Gastrocnemius medialis (tissue), 4 donors: ENCODE measurements around the gene TMCO4. TPM values are rescaled to one million over a fixed set of nuclear protein-coding genes. Genes with fewer than 3 reads are reported as not detected.

Experiments used
- ATAC-seq, 2 donors: fragments of 150-250 bp; one replicate each; pipeline ENCODE4 v1.9.1; 2016
- DNase-seq, 2 donors: peaks; one replicate each; pipeline ENCODE4 v3.0.0-alpha.2; 2019
- H3K27ac ChIP-seq, 4 donors: fragments of 200-600 bp; sonication (generic); 1 replicate in 1 of 4; 2 replicates in 3 of 4; pipeline ENCODE4 v1.5.1; 2016 to 2018; ENCODE audit warnings: mild to moderate bottlenecking in 2 of 4, moderate library complexity in 1 of 4
- H3K27me3 ChIP-seq, 3 donors: fragments of 200-600 bp; sonication (generic) in 2 of 3; 1 replicate in 1 of 3; 2 replicates in 2 of 3; pipeline versions ENCODE4 v1.5.1 to v1.6.0; 2016 to 2019; ENCODE audit warnings: mild to moderate bottlenecking in 1 of 3, moderate library complexity in 1 of 3
- H3K36me3 ChIP-seq, 2 donors: fragments of 200-600 bp; sonication (generic) in 1 of 2; one replicate each; pipeline ENCODE4 v1.5.1; 2017 to 2018
- H3K4me1 ChIP-seq, 2 donors: fragments of 200-600 bp; sonication (generic) in 1 of 2; one replicate each; pipeline ENCODE4 v1.5.1; 2016 to 2017; ENCODE audit warnings: mild to moderate bottlenecking in 2 of 2
- H3K4me3 ChIP-seq, 4 donors: fragments of 200-600 bp; sonication (generic) in 3 of 4; 1 replicate in 1 of 4; 2 replicates in 3 of 4; pipeline ENCODE4 v1.5.1; 2016 to 2019; ENCODE audit warnings: mild to moderate bottlenecking in 2 of 4
- H3K9me3 ChIP-seq, 3 donors: fragments of 200-600 bp; sonication (generic) in 2 of 3; 1 replicate in 1 of 3; 2 replicates in 2 of 3; pipeline ENCODE4 v1.5.1; 2016 to 2019
- CTCF ChIP-seq, 5 experiments: fragments of 450-650 bp in 3 of 5; fragments of 200-600 bp in 2 of 5; sonication (generic) in 2 of 5; IDR thresholded peaks in 4 of 5; conservative IDR thresholded peaks in 1 of 5; 1 replicate in 4 of 5; 2 replicates in 1 of 5; pipeline ENCODE4 v1.5.1; 2016 to 2019; ENCODE audit warnings: antibody characterized with exemption in 5 of 5, mild to moderate bottlenecking in 3 of 5, moderate library complexity in 3 of 5
- POLR2A ChIP-seq, 2 donors: fragments of 450-650 bp; IDR thresholded peaks; one replicate each; pipeline ENCODE4 v1.6.1; 2017; ENCODE audit warnings: antibody characterized with exemption in 2 of 2, mild to moderate bottlenecking in 2 of 2, moderate library complexity in 2 of 2
- in situ Hi-C, 4 donors: fragments of 200-750 bp; cut with MboI; loops; one replicate each; pipeline versions ENCODE4 v1.15.0 to v1.8.0; 2017; ENCODE audit warnings: low sequenced_read_pairs in 4 of 4
- intact Hi-C: fragments of 100-400 bp; cut with DNase I; formaldehyde crosslinking; loops from one replicate; pipeline ENCODE4 v1.15.1; 2023; ENCODE audit warnings: low total_unique reads
- total RNA-seq, 4 donors: library from RNA; depleted of rRNA; stranded (reverse); fragments of >200 nt; gene quantifications; one replicate each; pipeline versions ENCODE4 v1.1.0 to v1.2.3, GENCODE V29; 2016

Gene TMCO4
- total RNA-seq, 4 donors from 2014 or later = 0.95 to 3.9 (median 2.4) TPM

DNA sequence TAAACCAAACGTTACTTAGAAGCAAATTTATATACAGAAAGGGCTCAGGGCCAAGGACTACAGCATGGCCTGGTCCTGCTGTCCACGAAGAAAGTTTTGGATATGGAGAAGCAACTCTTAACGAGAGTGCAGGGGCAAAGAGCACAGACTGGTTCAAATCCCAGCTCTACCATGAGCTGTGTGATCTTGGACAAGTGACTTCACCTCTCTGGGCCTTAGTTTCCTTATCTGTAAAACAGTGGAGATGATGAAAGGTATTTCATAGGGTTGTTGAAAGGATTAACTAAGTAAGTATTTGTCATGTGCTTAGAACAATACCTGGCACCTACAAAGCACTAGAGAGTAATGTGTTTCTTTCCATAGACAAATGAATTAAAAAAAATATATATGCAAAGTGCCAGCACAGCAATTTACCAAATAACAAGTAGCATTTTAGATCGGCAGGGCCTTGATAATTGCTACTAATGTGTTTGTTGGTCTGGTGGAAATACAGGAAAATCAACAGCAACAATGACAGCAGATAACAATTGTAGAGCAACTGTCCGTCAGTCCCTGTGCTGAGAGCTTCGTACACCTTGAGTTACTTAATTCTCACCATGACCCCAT, 25.4 kb downstream of the TMCO4 start:
- Histone ChIP-seq H3K36me3 (no peaks in the 10 kb centered on the region), H3K27ac (no peak overlapping the region), H3K4me3 (no peak overlapping the region), H3K4me1 (no peaks in the 10 kb centered on the region), H3K27me3 (no peaks in the 10 kb centered on the region), H3K9me3 (no peaks in the 10 kb centered on the region)
- TF ChIP-seq POLR2A (IDR thresholded peaks at IDR 0.05) = no peak
- TF ChIP-seq CTCF (IDR thresholded peaks at IDR 0.05 in 4 of 5, conservative IDR thresholded peaks at IDR 0.05 in 1 of 5) = no peak
- in situ Hi-C loops = no loop called here
- DNase-seq (no peak), ATAC-seq (no peak)
- intact Hi-C loops = no loop called here

- H3K4me1 ChIP-seq = no peaks in the 10 kb centered on the region
- DNase-seq (no peak), ATAC-seq (no peak)
- H3K36me3 ChIP-seq = no peaks in the 10 kb centered on the region
- no peak overlapping the region for H3K27ac ChIP-seq
- no peak overlapping the region for H3K4me3 ChIP-seq
- no peaks in the 10 kb centered on the region for H3K27me3 ChIP-seq
- TF ChIP-seq CTCF (IDR thresholded peaks at IDR 0.05 in 4 of 5, conservative IDR thresholded peaks at IDR 0.05 in 1 of 5) (no peak), POLR2A (IDR thresholded peaks at IDR 0.05) (no peak)
- in situ Hi-C loops (no loop called here), intact Hi-C loops (no loop called here)
- no peaks in the 10 kb centered on the region for H3K9me3 ChIP-seq
Measured at GRCh38 chr1:19773485-19773884, 26.2 kb downstream of the TMCO4 start.

- in situ Hi-C loops = no loop called here
- Histone ChIP-seq H3K4me1 (no peaks in the 10 kb centered on the region), H3K36me3 (no peaks in the 10 kb centered on the region), H3K27me3 (no peaks in the 10 kb centered on the region), H3K4me3 (no peak overlapping the region), H3K9me3 (no peaks in the 10 kb centered on the region), H3K27ac (no peak overlapping the region)
- intact Hi-C loops = no loop called here
- TF ChIP-seq CTCF (IDR thresholded peaks at IDR 0.05 in 4 of 5, conservative IDR thresholded peaks at IDR 0.05 in 1 of 5) (no peak), POLR2A (IDR thresholded peaks at IDR 0.05) (no peak)
- ATAC-seq (no peak), DNase-seq (no peak)
Measured at GRCh38 chr1:19772053-19772452, 27.7 kb downstream of the TMCO4 start.

- Histone ChIP-seq H3K4me3 (no peak overlapping the region), H3K27ac (no peak overlapping the region), H3K27me3 (no peaks in the 10 kb centered on the region), H3K36me3 (no peaks in the 10 kb centered on the region), H3K9me3 (no peaks in the 10 kb centered on the region), H3K4me1 (no peaks in the 10 kb centered on the region)
- DNase-seq (no peak), ATAC-seq (no peak)
- intact Hi-C loops = no loop called here
- TF ChIP-seq POLR2A (IDR thresholded peaks at IDR 0.05) (no peak), CTCF (IDR thresholded peaks at IDR 0.05 in 4 of 5, conservative IDR thresholded peaks at IDR 0.05 in 1 of 5) (no peak)
- in situ Hi-C loops = no loop called here
Measured at GRCh38 chr1:19771350-19771749, 28.4 kb downstream of the TMCO4 start.
